Measurements from ENCODE around the gene POLE2. TPM values are rescaled to one million over a fixed set of nuclear protein-coding genes. Genes with fewer than 3 reads are reported as not detected.

The POLE2 gene
- total RNA-seq, 4 donors from 2014 or later, result 1.8 to 35.5 (median 14.1) TPM

DNA sequence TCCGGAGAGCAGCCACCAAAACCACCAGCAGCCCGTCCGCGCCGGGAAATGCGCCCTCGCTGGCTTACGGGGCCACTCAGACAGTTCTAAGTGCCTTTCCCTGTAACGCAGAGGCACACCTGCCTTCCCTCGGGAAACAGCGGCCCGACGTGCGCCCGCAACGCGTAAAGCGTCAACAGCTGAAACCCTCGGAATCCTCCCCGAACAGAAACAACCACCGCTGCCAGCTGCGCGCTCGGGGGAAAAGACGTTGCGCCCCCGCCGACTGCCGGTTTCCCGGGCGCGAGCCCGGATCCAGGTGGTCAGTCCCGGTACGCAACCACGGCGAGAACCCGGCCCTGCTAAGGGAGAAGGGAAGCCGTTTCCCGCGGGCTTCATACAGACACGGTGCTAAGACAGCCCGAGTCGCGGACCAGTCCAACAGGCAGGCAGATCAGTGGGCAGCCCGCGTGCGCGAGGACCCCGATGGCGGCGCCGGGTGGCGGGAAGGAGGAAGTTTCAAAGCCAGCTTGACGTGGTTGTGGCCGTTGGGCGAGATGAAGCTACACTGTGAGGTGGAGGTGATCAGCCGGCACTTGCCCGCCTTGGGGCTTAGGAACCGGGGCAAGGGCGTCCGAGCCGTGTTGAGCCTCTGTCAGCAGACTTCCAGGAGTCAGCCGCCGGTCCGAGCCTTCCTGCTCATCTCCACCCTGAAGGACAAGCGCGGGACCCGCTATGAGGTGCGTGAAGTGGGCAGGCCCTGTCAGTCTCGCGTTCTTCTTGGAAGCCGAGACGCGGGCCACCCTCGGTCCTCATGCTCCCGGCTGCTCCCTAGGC is 89.3 kb downstream of the POLE2 start, which contains the start of gene LRR1:
Gene LRR1, plus strand, starts transcription at position 456 of the 816 bp plus-strand sequence. Its CDS starts 81 bp downstream, at position 537.
- intact Hi-C loops (cut with DNase I; ENCODE audit: low total_unique reads), result no loop called here
- Histone ChIP-seq H3K36me3 (no peaks in the 10 kb centered on the region), H3K27ac (peak within 1 kb of the TSS; percentile 93 to 97), H3K27me3 (no peaks in the 10 kb centered on the region), H3K4me1 (peaks cover 0 to 4% of the 10 kb centered on the region in 2 donors), H3K9me3 (no peaks in the 10 kb centered on the region), H3K4me3 (peak within 1 kb of the TSS; percentile 72 to 85)
- TF ChIP-seq, protein P1, sequence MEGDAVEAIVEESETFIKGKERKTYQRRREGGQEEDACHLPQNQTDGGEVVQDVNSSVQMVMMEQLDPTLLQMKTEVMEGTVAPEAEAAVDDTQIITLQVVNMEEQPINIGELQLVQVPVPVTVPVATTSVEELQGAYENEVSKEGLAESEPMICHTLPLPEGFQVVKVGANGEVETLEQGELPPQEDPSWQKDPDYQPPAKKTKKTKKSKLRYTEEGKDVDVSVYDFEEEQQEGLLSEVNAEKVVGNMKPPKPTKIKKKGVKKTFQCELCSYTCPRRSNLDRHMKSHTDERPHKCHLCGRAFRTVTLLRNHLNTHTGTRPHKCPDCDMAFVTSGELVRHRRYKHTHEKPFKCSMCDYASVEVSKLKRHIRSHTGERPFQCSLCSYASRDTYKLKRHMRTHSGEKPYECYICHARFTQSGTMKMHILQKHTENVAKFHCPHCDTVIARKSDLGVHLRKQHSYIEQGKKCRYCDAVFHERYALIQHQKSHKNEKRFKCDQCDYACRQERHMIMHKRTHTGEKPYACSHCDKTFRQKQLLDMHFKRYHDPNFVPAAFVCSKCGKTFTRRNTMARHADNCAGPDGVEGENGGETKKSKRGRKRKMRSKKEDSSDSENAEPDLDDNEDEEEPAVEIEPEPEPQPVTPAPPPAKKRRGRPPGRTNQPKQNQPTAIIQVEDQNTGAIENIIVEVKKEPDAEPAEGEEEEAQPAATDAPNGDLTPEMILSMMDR (IDR thresholded peaks at IDR 0.05), result peak in 1 of 4 experiments; percentile 25
- TF ChIP-seq POLR2A (IDR thresholded peaks at IDR 0.05), result peak in 1 of 2 donors; percentile 49
- DNase-seq, result peak; percentile 72 to 85

DNA sequence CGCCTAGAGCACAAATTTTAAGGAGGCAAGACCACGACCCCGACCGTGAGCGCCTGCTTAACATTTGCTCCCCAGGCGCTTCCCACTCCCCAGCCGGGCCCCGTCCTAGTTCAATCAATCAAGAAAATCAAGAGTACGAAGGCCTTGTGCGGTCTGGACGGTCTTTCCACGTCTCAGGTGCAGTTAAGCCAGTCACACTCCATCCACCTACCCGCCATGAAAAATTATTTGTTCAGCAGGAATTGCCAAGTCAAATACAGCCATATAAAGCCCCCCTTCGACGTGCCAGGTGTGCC is 89.9 kb downstream of the POLE2 start:
- no peaks in the 10 kb centered on the region for H3K9me3 ChIP-seq
- peaks cover 0 to 4% of the 10 kb centered on the region in 2 donors for H3K4me1 ChIP-seq
- peak overlapping the region; percentile 93 to 97 for H3K27ac ChIP-seq
- no peaks in the 10 kb centered on the region for H3K27me3 ChIP-seq
- H3K4me3 ChIP-seq, result peak overlapping the region; percentile 72 to 85
- TF ChIP-seq, protein P1 (IDR thresholded peaks at IDR 0.05), result no peak
- TF ChIP-seq POLR2A (IDR thresholded peaks at IDR 0.05), result no peak
- intact Hi-C loops (cut with DNase I; ENCODE audit: low total_unique reads), result no loop called here
- DNase-seq, result peak in 1 of 2 donors; percentile 18
- no peaks in the 10 kb centered on the region for H3K36me3 ChIP-seq

DNA sequence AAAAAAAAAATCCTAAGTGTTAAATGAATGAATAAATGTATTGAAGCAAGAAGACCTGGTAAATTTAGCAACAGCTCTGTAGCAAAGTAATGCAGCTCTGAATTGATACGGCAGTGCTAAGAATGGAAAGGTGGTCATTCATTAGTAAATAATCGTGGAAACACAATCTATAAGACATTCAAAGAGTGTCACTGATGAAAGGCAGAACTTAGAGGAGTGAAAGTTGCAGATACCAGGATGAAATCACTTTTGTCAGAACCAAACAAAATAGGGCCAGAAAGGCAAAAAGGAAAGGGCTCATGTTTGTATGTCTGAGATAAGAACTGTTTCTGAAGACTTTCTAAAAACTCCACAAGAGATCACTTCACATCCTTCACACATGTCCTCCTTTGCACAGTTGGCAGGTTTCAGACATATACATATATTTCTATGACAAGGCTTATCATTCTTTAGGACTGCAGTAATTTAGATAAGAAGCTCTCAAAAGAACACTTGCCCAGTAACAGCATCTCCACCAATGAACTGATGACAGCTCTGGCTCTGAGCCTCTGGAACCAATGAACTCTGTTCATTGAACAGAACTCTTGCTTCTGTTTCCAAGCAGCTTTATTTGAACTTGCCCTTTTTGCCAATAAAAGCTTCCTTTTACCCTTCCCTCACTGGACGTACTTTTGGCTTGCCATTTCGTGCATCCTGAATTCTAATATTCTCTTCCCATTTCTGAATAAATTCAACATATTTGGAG is 93.5 kb downstream of the POLE2 start:
- no peaks in the 10 kb centered on the region for H3K36me3 ChIP-seq
- no peak overlapping the region for H3K27ac ChIP-seq
- H3K27me3 ChIP-seq, result no peaks in the 10 kb centered on the region
- no peak for TF ChIP-seq POLR2A (IDR thresholded peaks at IDR 0.05)
- TF ChIP-seq, protein P1 (IDR thresholded peaks at IDR 0.05), result no peak
- intact Hi-C loops (cut with DNase I; ENCODE audit: low total_unique reads), result no loop called here
- DNase-seq, result no peak
- H3K4me1 ChIP-seq, result peaks cover 0 to 4% of the 10 kb centered on the region in 2 donors
- H3K9me3 ChIP-seq, result no peaks in the 10 kb centered on the region
- H3K4me3 ChIP-seq, result no peak overlapping the region

Small RNA genes within 50 kb of the gene (small RNA-seq; reads per million reads assigned to genes)
- gene AL139099.3 (not detected), gene RNU6ATAC30P (not detected)

Other genes starting within 250 kb of the POLE2 start
- gene RPS29, start 101.8 kb downstream of the POLE2 start, total RNA-seq, result 1,000 to 10,000 TPM; 1,068 to 7,966 (median 2,908) TPM
- gene LRR1, start 89.3 kb downstream of the POLE2 start, total RNA-seq, result 10 to 100 TPM in 2 of 4 donors, 1 to 10 TPM in 2; 1.8 to 16.2 (median 6.8) TPM
- 100 to 1,000 TPM in 3 of 4 donors, 10 to 100 TPM in 1; 60.6 to 388 (median 166) TPM for gene RPL36AL, start 67.6 kb downstream of the POLE2 start, total RNA-seq
- 10 to 100 TPM; 24.6 to 52.1 (median 32.6) TPM for gene MGAT2, start 67.4 kb downstream of the POLE2 start, total RNA-seq
- 10 to 100 TPM in 2 of 4 donors, 1 to 10 TPM in 2; 3.8 to 18.9 (median 8.8) TPM for gene DNAAF2, start 53.0 kb downstream of the POLE2 start, total RNA-seq
- 10 to 100 TPM in 3 of 4 donors, 1 to 10 TPM in 1; 2.6 to 35.3 (median 27.1) TPM for gene KLHDC1, start 4.9 kb upstream of the POLE2 start, total RNA-seq
- gene KLHDC2, start 79.9 kb upstream of the POLE2 start, total RNA-seq, result 100 to 1,000 TPM in 3 of 4 donors, 10 to 100 TPM in 1; 63.0 to 156 (median 120) TPM
- 100 to 1,000 TPM in 1 of 4 donors, 10 to 100 TPM in 3; 54.3 to 108 (median 74.2) TPM for gene NEMF, start 164.6 kb upstream of the POLE2 start, total RNA-seq
- gene ARF6, start 204.9 kb upstream of the POLE2 start, total RNA-seq, result 10 to 100 TPM; 21.3 to 70.8 (median 36.1) TPM